PC-3 (cell line): ENCODE measurements around the gene PAM16. TPM values are rescaled to one million over a fixed set of nuclear protein-coding genes. Genes with fewer than 3 reads are reported as not detected.

ENCODE experiments used
- ATAC-seq: fragments of 200-7000 bp; cut with Tn5 transposase; 2 replicates; pipeline ENCODE4 v1.9.1; 2020; ENCODE audit warnings: mild to moderate bottlenecking, moderate library complexity
- BruUV-seq: library from RNA; stranded (reverse); fragments of 400-500 nt; replicated peaks from 2 replicates; lab custom pipeline; 2021; lab: Mats Ljungman, UMichigan
- CTCF ChIA-PET: fragments of 300-600 bp; sonication (Branson Sonifier 250); formaldehyde crosslinking; loops from one replicate; lab custom pipeline; 2022; ENCODE audit warnings: antibody characterized with exemption; lab: Charles Lee
- POLR2A ChIA-PET: fragments of 300-600 bp; sonication (Branson Sonifier 250); formaldehyde crosslinking; loops from one replicate; lab custom pipeline; 2022; ENCODE audit warnings: antibody characterized with exemption; ENCODE audit not compliant: unreplicated experiment; lab: Charles Lee
- DNase-seq: peaks from one replicate; pipeline ENCODE4 v3.0.0-alpha.2; 2015
- H2AFZ ChIP-seq: fragments of 300-600 bp; sonication (generic); 2 replicates; pipeline ENCODE4 v1.6.0; 2016; ENCODE audit warnings: antibody characterized with exemption, low read length
- H3F3A ChIP-seq: fragments of 300-600 bp; sonication (generic); one replicate; pipeline ENCODE4 v1.6.0; 2017; ENCODE audit warnings: antibody characterized with exemption, low read length, control low read depth, mild to moderate bottlenecking; ENCODE audit not compliant: unreplicated experiment
- H3K27ac ChIP-seq: fragments of 300-600 bp; sonication (generic); 2 replicates; pipeline ENCODE4 v1.5.1; 2016; ENCODE audit warnings: mild to moderate bottlenecking, low read length
- H3K27me3 ChIP-seq: fragments of 300-600 bp; sonication (generic); 2 replicates; pipeline ENCODE4 v1.6.1; 2016; ENCODE audit warnings: low read length, mixed read lengths
- H3K36me3 ChIP-seq: fragments of 300-600 bp; sonication (generic); 2 replicates; pipeline ENCODE4 v1.6.1; 2016; ENCODE audit warnings: low read depth, mixed run types, low read length, mixed read lengths
- H3K4me1 ChIP-seq: fragments of 300-600 bp; sonication (generic); 2 replicates; pipeline ENCODE4 v1.5.1; 2016; ENCODE audit warnings: low read length; ENCODE audit not compliant: insufficient read depth
- H3K4me2 ChIP-seq: fragments of 300-600 bp; sonication (generic); 2 replicates; pipeline ENCODE4 v1.6.0; 2016; ENCODE audit warnings: low read length
- H3K4me3 ChIP-seq: fragments of 300-600 bp; sonication (generic); 2 replicates; pipeline ENCODE4 v1.5.1; 2016; ENCODE audit warnings: mild to moderate bottlenecking, low read length, mixed read lengths
- H3K79me2 ChIP-seq: fragments of 300-600 bp; sonication (generic); 2 replicates; pipeline ENCODE4 v1.6.1; 2017; ENCODE audit warnings: low read length, mixed read lengths
- H3K9ac ChIP-seq: fragments of 300-600 bp; sonication (generic); 2 replicates; pipeline ENCODE4 v1.6.0; 2016; ENCODE audit warnings: mild to moderate bottlenecking, low read length
- H3K9me2 ChIP-seq: fragments of 300-600 bp; sonication (generic); replicated peaks from 2 replicates; pipeline ENCODE4 v1.6.1; 2016; ENCODE audit warnings: mixed run types, low read length, mixed read lengths
- H3K9me3 ChIP-seq: fragments of 300-600 bp; sonication (generic); 2 replicates; pipeline ENCODE4 v1.6.1; 2016; ENCODE audit warnings: low read length, mixed read lengths
- H4K20me1 ChIP-seq: fragments of 300-600 bp; sonication (generic); 2 replicates; pipeline ENCODE4 v1.6.1; 2016; ENCODE audit warnings: low read length, mixed read lengths
- CTCF ChIP-seq: fragments of 300-600 bp; sonication (generic); conservative IDR thresholded peaks from 2 replicates; pipeline ENCODE4 v1.5.1; 2017; ENCODE audit warnings: antibody characterized with exemption, low read depth, mild to moderate bottlenecking, low read length
- EZH2 ChIP-seq: fragments of 300-600 bp; sonication (generic); IDR thresholded peaks from one replicate; pipeline ENCODE4 v1.6.1; 2017; ENCODE audit warnings: antibody characterized with exemption, mild to moderate bottlenecking, low read length; ENCODE audit not compliant: unreplicated experiment
- EZH2phosphoT487 ChIP-seq: fragments of 300-600 bp; sonication (generic); IDR thresholded peaks from 2 replicates; pipeline ENCODE4 v1.6.1; 2018; ENCODE audit warnings: mild to moderate bottlenecking, antibody characterized with exemption, low read length, borderline replicate concordance
- intact Hi-C: fragments of 100-400 bp; cut with micrococcal nuclease; formaldehyde crosslinking; loops from 2 replicates; pipeline ENCODE4 v1.9.0; 2023
- total RNA-seq: library from RNA; depleted of rRNA; stranded (reverse); fragments of >200 nt; gene quantifications from 2 replicates; pipeline ENCODE4 v1.2.3, GENCODE V29; 2014

PAM16 gene
- total RNA-seq, 1 experiment from 2014 or later = 95.5 TPM

- CTCF ChIA-PET = no interaction called here
- H3K9me2 ChIP-seq = no peaks in the 10 kb centered on the region
- POLR2A ChIA-PET = no interaction called here
Measured at GRCh38 chr16:4362476-4363135, 11.5 kb upstream of the PAM16 start.

GRCh38 chr16:4361944-4362311 lies 10.8 kb upstream of the PAM16 start:
- ChIA-PET POLR2A (no interaction called here), CTCF (no interaction called here)
- Histone ChIP-seq H3K4me2 (no peak overlapping the region), H3K4me1 (peaks cover 2% of the 10 kb centered on the region; the same call in 1 of the 2 replicates), H3K27me3 (no peaks in the 10 kb centered on the region), H3K9ac (no peak overlapping the region), H3K4me3 (no peak overlapping the region), H4K20me1 (no peaks in the 10 kb centered on the region), H3K79me2 (no peaks in the 10 kb centered on the region), H3K27ac (no peak overlapping the region), H2AFZ (no peak overlapping the region), H3K36me3 (no peaks in the 10 kb centered on the region), H3K9me3 (no peaks in the 10 kb centered on the region), H3F3A (no peaks in the 10 kb centered on the region), H3K9me2 (no peaks in the 10 kb centered on the region)
- DNase-seq = no peak
- TF ChIP-seq EZH2phosphoT487 (no peak), CTCF (no peak), EZH2 (no peak)
- intact Hi-C loops = no loop called here
- no peak for ATAC-seq
- BruUV-seq = no TSS peak

More at GRCh38 chr16:4362476-4363135, 11.5 kb upstream of the PAM16 start:
- Histone ChIP-seq H3K4me1 (peaks cover 8% of the 10 kb centered on the region; the same call in 1 of the 2 replicates), H3F3A (no peaks in the 10 kb centered on the region), H3K4me3 (no peak overlapping the region), H4K20me1 (no peaks in the 10 kb centered on the region), H3K27me3 (no peaks in the 10 kb centered on the region), H3K4me2 (no peak overlapping the region), H3K9ac (no peak overlapping the region), H2AFZ (no peak overlapping the region), H3K27ac (no peak overlapping the region), H3K9me3 (no peaks in the 10 kb centered on the region), H3K79me2 (no peaks in the 10 kb centered on the region), H3K36me3 (no peaks in the 10 kb centered on the region)
- DNase-seq (no peak), ATAC-seq (no peak)
- no peak for TF ChIP-seq EZH2phosphoT487
- no peak for TF ChIP-seq EZH2
- TF ChIP-seq CTCF = no peak
- intact Hi-C loops = no loop called here
- no TSS peak for BruUV-seq
